Stomach (tissue), 9 donors: ENCODE measurements around the gene SF3A2. TPM values are rescaled to one million over a fixed set of nuclear protein-coding genes. Genes with fewer than 3 reads are reported as not detected.
A peak's percentile ranks its signal among the peaks of the same experiment; 100 is the strongest.

Source experiments
- DNase-seq, 2 donors: peaks; one replicate each; pipeline versions ENCODE4 v3.0.0 to v3.0.0-alpha.2; 2013 to 2019
- H3K27ac ChIP-seq, 5 donors: fragments of 200-600 bp in 4 of 5; sonication (generic) in 4 of 5; one replicate each; pipeline ENCODE4 v1.5.1; 2013 to 2019; ENCODE audit warnings: mild to moderate bottlenecking in 1 of 5, moderate library complexity in 1 of 5
- H3K27me3 ChIP-seq, 3 donors: fragments of 200-600 bp; sonication (generic); one replicate each; pipeline ENCODE4 v1.5.1; 2017 to 2019; ENCODE audit warnings: mixed run types in 1 of 3
- H3K36me3 ChIP-seq, 4 donors: fragments of 200-600 bp; sonication (generic); 1 replicate in 3 of 4; 2 replicates in 1 of 4; pipeline ENCODE4 v1.5.1; 2016 to 2019
- H3K4me1 ChIP-seq, 4 donors: fragments of 200-600 bp; sonication (generic); one replicate each; pipeline ENCODE4 v1.5.1; 2016 to 2019
- H3K4me3 ChIP-seq, 4 donors: fragments of 200-600 bp; sonication (generic) in 3 of 4; one replicate each; pipeline ENCODE4 v1.5.1; 2016 to 2019; ENCODE audit warnings: mild to moderate bottlenecking in 1 of 4
- H3K9me3 ChIP-seq, 4 donors: fragments of 200-600 bp; sonication (generic); one replicate each; pipeline ENCODE4 v1.5.1; 2016 to 2019
- EP300 ChIP-seq: sonication (generic); formaldehyde crosslinking; IDR thresholded peaks from one replicate; pipeline ENCODE4 v1.6.1; 2017; ENCODE audit warnings: antibody characterized with exemption
- POLR2A ChIP-seq, 4 donors: fragments of 450-650 bp; IDR thresholded peaks; one replicate each; pipeline ENCODE4 v1.6.1; 2016; ENCODE audit warnings: antibody characterized with exemption in 4 of 4, control low read depth in 2 of 4, mild to moderate bottlenecking in 1 of 4, moderate library complexity in 1 of 4
- POLR2AphosphoS5 ChIP-seq, 3 donors: sonication (generic); formaldehyde crosslinking; IDR thresholded peaks; one replicate each; pipeline ENCODE4 v1.6.1; 2016; ENCODE audit warnings: antibody characterized with exemption in 3 of 3
- WGBS, 5 donors: extraction: QIAGEN DNeasy Blood & Tissue Kit in 3 of 5; methylation state at CpG; one replicate each; pipeline versions ENCODE4 v1.1.5 to v1.1.7; 2013 to 2018; 5-methylcytosine and 5-hydroxymethylcytosine counted together
- intact Hi-C: fragments of 100-400 bp; cut with DNase I; formaldehyde crosslinking; loops from one replicate; pipeline ENCODE4 v1.15.1; 2023; ENCODE audit warnings: low total_unique reads
- polyA plus RNA-seq, 3 donors: library from polyadenylated mRNA; stranded (reverse); fragments of 200-250 nt; gene quantifications; one replicate each; pipeline ENCODE4 v1.2.3, GENCODE V29; 2013
- total RNA-seq, 5 donors: library from RNA; depleted of rRNA; stranded (reverse); fragments of >200 nt; gene quantifications; one replicate each; pipeline versions ENCODE4 v1.1.0 to v1.2.3, GENCODE V29; 2014 to 2016
- TF ChIP-seq, protein P1 (sequence below), 7 experiments: fragments of 450-650 bp in 4 of 7; fragments of 200-600 bp in 3 of 7; sonication (generic) in 3 of 7; IDR thresholded peaks; one replicate each; pipeline ENCODE4 v1.5.1; 2016 to 2019; ENCODE audit warnings: antibody characterized with exemption in 7 of 7, control low read depth in 2 of 7, mild to moderate bottlenecking in 1 of 7
- donor health status: healthy with polysubstance abuse.
- donor health status: Bipolar disorder and iron deficiency.
- donor health status: healthy.

SF3A2 gene
- total and polyA plus RNA-seq, 8 donors = 25.8 to 214 (median 37.0) TPM

DNA sequence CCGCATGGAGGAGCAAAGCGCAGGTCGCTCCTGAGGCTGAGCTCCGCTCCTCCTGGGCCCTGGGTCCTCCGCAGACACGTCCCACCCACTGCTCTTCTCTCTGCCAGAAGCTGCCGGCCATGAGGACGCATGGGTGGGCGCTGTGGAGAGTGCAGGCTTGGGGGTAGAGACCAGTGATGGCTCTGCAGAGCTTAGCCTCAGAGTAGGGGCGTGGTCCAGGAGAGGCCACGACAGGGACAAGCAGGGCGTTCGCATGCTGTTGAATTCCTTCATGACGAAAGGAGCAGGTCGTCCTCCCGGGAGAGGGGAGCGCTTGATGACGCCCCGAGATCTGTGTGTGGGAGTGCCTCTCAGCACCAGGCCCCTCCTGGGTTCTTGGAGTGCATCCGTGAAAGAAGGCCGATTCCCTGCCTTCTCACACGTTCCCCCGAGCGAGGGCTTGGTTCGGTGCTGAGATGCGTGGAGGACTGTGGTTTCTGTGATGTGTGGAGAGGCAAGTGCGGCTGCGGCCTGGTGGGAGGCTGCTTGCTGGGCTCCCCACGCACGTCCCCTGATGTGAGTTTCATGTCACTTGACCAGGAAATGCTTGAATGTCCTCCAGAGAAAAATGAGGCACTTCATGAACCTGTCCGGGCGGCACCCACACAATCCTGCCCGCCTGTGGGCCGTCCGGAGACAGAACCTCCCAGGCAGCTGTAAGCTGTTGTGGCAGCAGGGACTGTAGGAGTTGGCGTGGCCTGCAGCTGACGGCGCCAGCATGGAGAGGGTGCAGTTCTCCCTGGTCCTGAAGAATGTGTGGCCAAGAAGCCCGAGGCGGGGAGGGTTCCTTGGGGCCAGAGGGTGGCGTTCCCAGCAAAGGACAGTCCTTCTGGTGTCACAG, 4.5 kb downstream of the SF3A2 start:
- no peak for DNase-seq
- Histone ChIP-seq H3K27ac (peak overlapping the region in 3 of 5 donors; percentile 58 to 73 (median 65)), H3K9me3 (no peaks in the 10 kb centered on the region), H3K27me3 (no peaks in the 10 kb centered on the region), H3K4me1 (peaks cover 55 to 76% (median 66%) of the 10 kb centered on the region in 4 donors), H3K4me3 (peak overlapping the region in 2 of 4 donors; percentile 44 to 88), H3K36me3 (peaks cover 32 to 44% (median 38%) of the 10 kb centered on the region in 4 donors)
- intact Hi-C loops = no loop called here
- 62 to 76% (median 70%) methylated on average over 35 to 41 of the region's 41 CpGs for WGBS, 5 donors
- TF ChIP-seq POLR2AphosphoS5 (IDR thresholded peaks at IDR 0.05) (no peak), EP300 (no peak), POLR2A (IDR thresholded peaks at IDR 0.05) (no peak)
- TF ChIP-seq, protein P1, sequence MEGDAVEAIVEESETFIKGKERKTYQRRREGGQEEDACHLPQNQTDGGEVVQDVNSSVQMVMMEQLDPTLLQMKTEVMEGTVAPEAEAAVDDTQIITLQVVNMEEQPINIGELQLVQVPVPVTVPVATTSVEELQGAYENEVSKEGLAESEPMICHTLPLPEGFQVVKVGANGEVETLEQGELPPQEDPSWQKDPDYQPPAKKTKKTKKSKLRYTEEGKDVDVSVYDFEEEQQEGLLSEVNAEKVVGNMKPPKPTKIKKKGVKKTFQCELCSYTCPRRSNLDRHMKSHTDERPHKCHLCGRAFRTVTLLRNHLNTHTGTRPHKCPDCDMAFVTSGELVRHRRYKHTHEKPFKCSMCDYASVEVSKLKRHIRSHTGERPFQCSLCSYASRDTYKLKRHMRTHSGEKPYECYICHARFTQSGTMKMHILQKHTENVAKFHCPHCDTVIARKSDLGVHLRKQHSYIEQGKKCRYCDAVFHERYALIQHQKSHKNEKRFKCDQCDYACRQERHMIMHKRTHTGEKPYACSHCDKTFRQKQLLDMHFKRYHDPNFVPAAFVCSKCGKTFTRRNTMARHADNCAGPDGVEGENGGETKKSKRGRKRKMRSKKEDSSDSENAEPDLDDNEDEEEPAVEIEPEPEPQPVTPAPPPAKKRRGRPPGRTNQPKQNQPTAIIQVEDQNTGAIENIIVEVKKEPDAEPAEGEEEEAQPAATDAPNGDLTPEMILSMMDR (IDR thresholded peaks at IDR 0.05) = no peak

DNA sequence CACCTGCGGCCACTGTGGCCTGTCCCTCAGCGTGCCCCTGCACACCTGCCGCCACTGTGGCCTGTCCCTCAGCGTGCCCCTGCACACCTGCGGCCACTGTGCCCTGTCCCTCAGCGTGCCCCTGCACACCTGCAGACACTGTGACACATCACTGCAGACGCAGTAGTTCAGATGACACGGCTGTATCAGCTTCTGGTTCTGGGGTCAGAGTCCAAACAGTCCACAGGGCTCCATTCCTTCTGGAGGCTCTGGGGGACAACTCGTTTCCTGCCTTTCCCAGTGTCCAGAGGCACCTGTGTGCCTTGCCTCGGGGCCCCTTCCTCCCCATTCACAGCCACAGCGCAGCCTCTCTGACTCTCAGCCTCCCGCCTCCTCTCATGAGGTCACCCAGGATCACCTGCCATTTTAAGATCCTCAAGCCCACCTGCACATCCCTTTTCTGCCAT, 5.5 kb downstream of the SF3A2 start:
- DNase-seq = no peak
- Histone ChIP-seq H3K36me3 (peaks cover 42 to 54% (median 48%) of the 10 kb centered on the region in 4 donors), H3K4me3 (no peak overlapping the region), H3K27ac (no peak overlapping the region), H3K9me3 (no peaks in the 10 kb centered on the region), H3K4me1 (peaks cover 55 to 84% (median 63%) of the 10 kb centered on the region in 4 donors), H3K27me3 (no peaks in the 10 kb centered on the region)
- TF ChIP-seq POLR2AphosphoS5 (IDR thresholded peaks at IDR 0.05) = no peak
- TF ChIP-seq EP300 = no peak
- TF ChIP-seq POLR2A (IDR thresholded peaks at IDR 0.05) = no peak
- TF ChIP-seq, protein P1 (IDR thresholded peaks at IDR 0.05) = no peak
- intact Hi-C loops = no loop called here
- WGBS, 5 donors = 69 to 82% (median 79%) methylated on average over 9 to 12 of the region's 12 CpGs

DNA sequence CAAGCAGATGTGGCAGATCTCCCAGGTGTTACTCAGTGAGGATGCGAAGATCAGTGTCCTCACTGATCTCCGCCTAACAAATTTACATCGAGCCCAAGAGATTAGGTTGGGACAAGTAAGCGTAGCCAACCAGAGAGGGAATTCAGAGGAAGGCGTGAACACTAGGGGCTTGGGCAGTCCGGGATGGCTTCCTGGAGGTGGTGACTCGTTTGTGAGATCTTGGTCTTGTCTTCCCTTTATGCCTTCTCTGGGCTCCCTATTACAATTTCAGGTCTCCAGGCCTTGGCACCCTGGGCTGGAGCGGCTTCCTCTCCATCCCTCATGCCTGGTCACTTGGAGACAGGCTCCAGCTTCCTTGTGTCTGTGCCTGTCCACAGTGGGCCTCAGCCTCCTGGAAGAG, 6.2 kb downstream of the SF3A2 start:
- no peak overlapping the region for H3K27ac ChIP-seq
- no peak overlapping the region for H3K4me3 ChIP-seq
- peaks cover 48 to 80% (median 58%) of the 10 kb centered on the region in 4 donors for H3K4me1 ChIP-seq
- 87 to 92% (median 90%) methylated on average over 7 to 8 of the region's 8 CpGs for WGBS, 5 donors
- no peak for DNase-seq
- no peaks in the 10 kb centered on the region for H3K9me3 ChIP-seq
- H3K27me3 ChIP-seq = peaks cover 0 to 3% (median 0%) of the 10 kb centered on the region in 3 donors
- H3K36me3 ChIP-seq = peaks cover 49 to 61% (median 55%) of the 10 kb centered on the region in 4 donors
- no peak for TF ChIP-seq EP300
- no peak for TF ChIP-seq POLR2A (IDR thresholded peaks at IDR 0.05)
- TF ChIP-seq, protein P1 (IDR thresholded peaks at IDR 0.05) = no peak
- no peak for TF ChIP-seq POLR2AphosphoS5 (IDR thresholded peaks at IDR 0.05)
- intact Hi-C loops = no loop called here

DNA sequence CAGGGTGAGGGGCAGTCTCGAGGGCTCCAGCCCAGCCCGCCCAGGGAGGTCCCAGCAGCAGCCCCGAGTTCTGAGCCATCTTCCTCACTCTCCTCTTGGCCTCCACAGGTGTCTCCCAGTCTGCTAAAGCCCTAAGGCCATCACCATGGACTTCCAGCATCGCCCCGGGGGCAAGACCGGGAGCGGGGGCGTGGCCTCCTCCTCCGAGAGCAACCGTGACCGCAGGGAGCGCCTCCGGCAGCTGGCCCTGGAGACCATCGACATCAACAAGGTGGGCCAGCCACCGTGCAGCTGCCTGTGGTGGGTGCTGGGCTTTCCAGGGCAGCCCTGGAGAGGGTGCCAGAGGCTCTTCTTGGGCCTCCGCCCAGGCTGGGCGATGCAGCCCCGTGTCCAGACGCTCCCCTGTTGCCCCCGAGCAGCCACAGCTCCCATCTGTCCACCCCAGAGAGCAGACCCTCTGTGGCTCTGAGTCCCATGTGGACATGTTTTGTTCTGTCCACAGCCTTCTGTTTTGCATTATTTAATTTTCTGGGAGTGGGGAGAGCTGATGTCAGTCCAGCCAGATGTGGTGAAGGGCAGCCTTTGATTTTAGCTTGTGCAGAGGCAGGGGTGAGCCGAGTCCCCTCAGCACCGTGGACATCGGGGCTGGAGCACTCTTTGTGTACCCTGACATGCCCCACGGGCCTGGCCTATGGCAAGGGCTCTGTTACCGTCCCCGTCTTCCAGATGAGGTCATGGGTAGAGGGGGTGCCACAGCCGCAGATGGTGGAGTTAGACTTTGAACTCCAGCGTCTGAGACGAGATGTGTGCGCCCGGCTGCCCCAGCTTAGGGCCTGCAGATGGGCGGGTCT, 6.9 kb downstream of the SF3A2 start:
- Histone ChIP-seq H3K27ac (no peak overlapping the region), H3K36me3 (peaks cover 54 to 67% (median 62%) of the 10 kb centered on the region in 4 donors), H3K9me3 (no peaks in the 10 kb centered on the region), H3K27me3 (peaks cover 0 to 9% (median 0%) of the 10 kb centered on the region in 3 donors), H3K4me1 (peaks cover 41 to 74% (median 51%) of the 10 kb centered on the region in 4 donors), H3K4me3 (no peak overlapping the region)
- DNase-seq = peak in 1 of 2 donors; percentile 83
- TF ChIP-seq EP300 (no peak), POLR2A (IDR thresholded peaks at IDR 0.05) (no peak), POLR2AphosphoS5 (IDR thresholded peaks at IDR 0.05) (no peak)
- TF ChIP-seq, protein P1 (IDR thresholded peaks at IDR 0.05) = no peak
- WGBS, 5 donors = 69 to 85% (median 79%) methylated on average over 18 to 32 of the region's 32 CpGs
- intact Hi-C loops = no loop called here
